ENCODE results near the gene GRM6.

GRM6 gene

GRCh38 chr5:178983728-178984127, 11.4 kb downstream of the GRM6 start:
- DNase-seq: no peak

- no peak for DNase-seq
These were observed 12.2 kb downstream of the GRM6 start for GRCh38 chr5:178982941-178983340.

- no peak for DNase-seq
These were observed 13.7 kb downstream of the GRM6 start for GRCh38 chr5:178981381-178981780.

GRCh38 chr5:178965465-178966055, 29.6 kb downstream of the GRM6 start:
- DNase-seq: no peak

- DNase-seq: no peak
These were observed 53.8 kb downstream of the GRM6 start for GRCh38 chr5:178941361-178941760.

- no peak for DNase-seq
These were observed 54.4 kb downstream of the GRM6 start, which contains the start of gene ZNF454 for GRCh38 chr5:178940569-178941360. Gene ZNF454 (plus strand): TSS chr5:178941198. CDS start chr5:178942792, 1,594 bp downstream.

- DNase-seq: no peak
These were observed 63.0 kb downstream of the GRM6 start for GRCh38 chr5:178931846-178932760.

Measured in CD4-positive, alpha-beta T cell treated with Interleukin-12 subunit alpha and Interleukin-12 subunit beta, for 1 hour (primary cell).